OCI-LY3 (cell line): Measurements from ENCODE around the gene BHMT.

Experiments
- CTCF ChIP-seq: fragments of 200-600, 300-600 bp; sonication (generic); IDR thresholded peaks from 2 replicates; pipeline ENCODE4 v1.5.1; 2014; ENCODE audit warnings: antibody characterized with exemption, low read length, low read depth
- EZH2phosphoT487 ChIP-seq: fragments of 200-600 bp; shearing (Covaris generic); IDR thresholded peaks from 2 replicates; pipeline ENCODE4 v1.6.1; 2018; ENCODE audit warnings: antibody characterized with exemption, mixed run types, low read depth

GRCh38 chr5:79081779-79082178 lies 29.8 kb upstream of the BHMT start:
- no peak for TF ChIP-seq CTCF
- no peak for TF ChIP-seq EZH2phosphoT487
